ENCODE results near the gene RALB.
"Not testable (repeated sequence)": the region's sequence is repeated elsewhere in the genome, so short reads cannot be mapped to it uniquely, and the experiment has no call there.

RALB gene

DNA sequence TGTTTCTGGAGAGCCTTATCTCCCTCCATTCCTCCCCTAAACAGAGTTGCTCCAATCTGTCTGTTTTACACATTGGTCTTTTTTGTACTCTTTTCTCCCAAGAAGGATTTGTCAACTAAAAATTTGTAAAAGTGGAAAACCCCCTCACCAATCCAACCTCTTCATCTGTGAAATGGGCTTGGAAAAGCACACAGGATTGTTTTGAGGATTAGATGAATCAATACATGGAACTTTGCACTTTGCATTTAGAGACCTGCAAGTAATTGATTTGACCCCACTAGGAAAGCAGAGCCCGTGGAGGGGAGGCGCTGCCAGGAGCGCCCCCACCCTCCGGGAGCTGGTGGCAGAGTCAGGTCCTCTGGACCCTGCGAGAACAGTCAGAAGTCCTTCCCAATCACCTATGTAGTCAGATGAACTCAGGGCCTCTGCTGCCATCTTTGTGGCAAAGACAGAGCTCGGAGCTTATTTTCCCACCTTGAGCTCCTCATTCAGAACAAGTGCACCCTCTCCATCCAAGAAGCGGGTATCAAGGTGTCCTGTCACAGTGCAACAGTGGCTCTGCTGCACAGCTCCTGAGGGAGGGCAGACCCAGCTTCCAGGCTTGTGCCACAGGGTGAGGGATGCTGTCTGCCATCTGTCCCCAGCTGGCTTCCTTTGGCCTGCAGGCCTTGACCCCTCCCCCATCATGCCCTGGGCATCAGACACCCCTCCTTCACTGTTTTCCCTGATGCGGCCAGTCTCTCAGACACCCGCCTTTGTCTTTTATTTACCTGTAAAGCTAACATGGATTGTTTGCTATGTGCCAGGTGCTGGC is 27.7 kb upstream of the RALB start:
- DNase-seq (ENCODE audit: low read depth), result no peak

DNA sequence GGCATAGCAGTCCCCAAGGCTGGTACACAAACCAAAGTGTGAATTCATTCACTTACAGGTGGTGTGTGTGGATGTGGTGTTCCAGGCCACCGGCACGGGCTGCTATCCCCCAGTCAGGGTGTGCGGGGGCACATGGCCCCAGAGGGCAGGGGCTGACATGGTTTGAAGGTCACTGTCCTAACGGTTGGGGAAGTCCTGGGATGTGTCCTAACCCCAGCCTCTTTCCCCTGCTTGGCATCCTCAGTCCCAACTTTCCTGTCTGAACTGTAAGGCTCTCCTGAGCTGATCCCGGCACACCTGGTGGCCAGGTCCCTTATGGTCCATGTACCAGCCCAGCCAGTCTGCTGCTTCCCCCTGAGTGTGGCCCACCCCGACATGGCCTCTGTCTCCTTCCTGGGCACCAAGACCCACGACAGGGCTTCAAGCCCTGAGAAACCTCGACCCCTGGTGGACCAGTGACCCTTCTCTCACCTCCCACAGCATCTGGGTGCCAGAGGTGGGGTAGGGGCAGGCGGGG is 27.0 kb upstream of the RALB start:
- DNase-seq (ENCODE audit: low read depth), result no peak

DNA sequence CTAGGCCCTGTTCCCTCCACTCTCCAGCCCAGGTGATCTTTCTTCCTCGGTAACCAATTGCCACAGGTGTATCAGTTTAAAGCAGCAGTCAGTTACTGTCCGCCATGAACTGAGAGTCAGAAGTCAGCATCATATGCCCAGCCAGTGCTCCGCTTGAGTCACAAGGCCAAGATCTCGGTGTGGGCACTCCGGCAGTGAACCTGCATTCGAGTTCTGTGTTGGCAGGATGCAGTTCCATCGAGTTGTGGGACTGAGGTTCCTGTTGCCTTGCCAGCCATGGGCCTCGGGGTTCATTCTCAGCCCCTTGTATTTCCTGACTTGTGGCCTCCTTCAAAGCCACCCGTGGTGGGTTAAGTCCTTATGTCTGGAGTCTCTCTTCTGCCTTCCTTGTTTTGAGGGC is 26.3 kb upstream of the RALB start:
- DNase-seq (ENCODE audit: low read depth), result no peak

DNA sequence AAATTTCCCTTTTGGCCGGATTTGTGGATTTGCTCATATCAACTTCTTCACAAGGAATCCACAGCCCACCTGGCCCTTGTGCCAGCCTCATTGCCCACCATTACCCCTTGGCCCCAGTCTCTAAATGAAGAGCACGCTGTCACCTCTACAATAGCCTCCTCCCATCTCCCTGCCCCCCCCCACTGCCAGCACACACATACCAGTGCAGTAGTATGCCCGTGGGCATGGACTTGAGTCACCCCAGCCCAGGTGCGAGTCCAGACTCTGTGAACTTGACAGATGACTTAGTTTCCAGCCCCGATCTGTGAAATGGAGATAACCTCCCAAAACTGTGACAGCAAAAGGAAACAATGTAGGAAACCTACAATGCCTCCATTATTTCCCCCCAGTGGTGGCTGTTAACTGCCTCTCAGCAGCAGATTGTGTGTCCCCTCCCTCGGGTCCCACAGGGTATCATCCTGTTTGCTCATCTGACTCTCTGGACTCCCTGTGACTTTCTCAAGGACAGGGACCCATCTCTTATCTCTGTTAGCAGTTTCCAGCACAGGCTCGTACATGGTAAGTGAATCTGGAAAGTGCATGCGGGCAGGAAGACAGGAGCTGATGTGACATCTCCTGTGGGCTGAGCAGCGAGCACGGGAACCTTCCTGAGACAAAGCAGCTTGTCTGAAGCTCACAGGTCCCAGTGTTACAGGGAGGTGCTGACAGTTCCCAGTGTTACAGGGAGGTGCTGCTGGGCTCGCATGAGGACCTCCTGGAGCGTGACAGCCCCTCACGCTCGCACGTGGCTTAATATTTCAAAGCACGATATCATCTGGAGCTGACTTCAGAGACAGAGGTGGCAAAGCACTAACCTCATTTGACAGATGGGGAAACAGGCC is 25.3 kb upstream of the RALB start:
- no peak for DNase-seq (ENCODE audit: low read depth)

DNA sequence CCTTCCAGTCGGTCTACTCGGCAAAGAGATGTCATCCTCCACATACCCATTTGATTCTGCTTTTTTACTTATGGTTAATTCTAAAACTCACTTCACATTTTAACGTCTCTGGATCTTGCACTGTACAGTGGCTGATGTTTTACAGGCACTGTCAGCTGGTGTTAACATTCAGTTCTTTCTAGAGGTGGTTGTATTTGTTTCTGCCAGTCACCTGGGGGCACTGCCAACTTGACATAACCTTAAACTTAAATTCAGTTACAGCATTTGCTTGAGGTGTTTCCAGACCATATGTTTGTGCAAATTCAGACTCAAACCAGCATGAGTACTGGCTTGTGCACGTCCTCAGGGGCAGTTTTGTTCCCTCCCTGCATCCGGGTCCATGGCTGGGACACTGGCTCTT is 24.1 kb upstream of the RALB start:
- DNase-seq (ENCODE audit: low read depth), result no peak

DNA sequence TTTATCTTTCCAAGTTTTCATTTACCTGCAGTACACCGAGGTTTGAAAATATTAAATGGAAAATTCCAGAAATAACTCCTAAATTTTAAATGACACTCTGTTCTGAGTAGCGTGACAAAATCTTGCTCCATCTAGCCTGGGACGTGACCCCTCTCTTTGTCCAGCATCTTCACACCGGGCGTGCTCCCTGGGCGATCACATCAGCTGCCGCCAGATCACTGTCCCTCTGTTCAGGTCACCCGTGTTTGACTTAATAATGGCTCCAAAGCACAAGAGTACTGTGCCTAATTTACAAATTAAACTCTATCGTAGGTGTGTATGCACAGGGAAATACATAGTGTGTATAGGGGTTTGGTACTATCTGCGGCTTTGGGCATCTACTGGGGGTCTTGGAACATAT is 23.3 kb upstream of the RALB start:
- no peak for DNase-seq (ENCODE audit: low read depth)

DNA sequence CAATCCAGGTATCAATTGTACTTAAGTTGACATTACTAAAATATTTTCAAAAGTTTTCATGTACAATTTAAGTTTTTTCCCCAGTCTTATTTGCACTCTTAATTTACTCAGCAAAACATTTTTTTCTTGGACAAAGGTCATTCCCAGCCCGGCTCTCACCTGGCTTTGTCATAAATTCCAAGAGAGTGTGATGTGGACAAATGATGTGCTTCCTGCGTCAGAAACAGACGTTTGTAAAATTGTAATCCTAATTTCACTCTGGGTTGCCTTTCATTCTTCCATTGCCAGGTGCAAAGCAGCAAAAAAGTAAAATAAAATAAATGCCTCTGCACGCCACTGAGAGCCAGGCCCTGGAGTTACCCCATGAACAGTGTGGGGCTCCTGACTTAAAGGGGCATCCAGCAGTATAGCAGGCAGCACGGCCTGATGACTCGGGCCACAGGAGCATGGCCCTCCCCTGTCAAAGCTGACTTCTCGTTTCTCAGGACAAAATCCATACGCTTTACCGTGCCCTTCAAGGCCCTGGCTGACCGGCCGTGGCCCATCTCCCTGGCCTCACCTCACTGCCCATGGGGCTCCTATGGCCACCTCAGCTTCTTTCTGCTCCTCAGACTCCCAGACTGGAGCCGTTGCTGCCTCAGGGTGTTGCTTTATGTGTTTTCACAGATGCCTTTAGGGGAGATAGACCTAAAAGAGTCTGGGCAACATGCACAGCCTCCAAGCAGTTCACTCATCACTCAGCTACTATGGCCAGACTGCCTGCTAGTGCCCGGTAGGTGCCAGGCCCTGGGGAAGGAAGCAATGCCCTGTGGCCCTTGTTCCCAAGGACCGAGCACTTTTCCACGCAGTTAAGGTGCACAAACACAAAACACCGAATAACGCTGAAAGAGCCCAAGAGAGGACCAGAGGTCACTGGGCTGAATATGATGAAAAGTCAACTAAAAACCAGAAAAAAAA is 21.9 kb upstream of the RALB start:
- DNase-seq (ENCODE audit: low read depth), result no peak

DNA sequence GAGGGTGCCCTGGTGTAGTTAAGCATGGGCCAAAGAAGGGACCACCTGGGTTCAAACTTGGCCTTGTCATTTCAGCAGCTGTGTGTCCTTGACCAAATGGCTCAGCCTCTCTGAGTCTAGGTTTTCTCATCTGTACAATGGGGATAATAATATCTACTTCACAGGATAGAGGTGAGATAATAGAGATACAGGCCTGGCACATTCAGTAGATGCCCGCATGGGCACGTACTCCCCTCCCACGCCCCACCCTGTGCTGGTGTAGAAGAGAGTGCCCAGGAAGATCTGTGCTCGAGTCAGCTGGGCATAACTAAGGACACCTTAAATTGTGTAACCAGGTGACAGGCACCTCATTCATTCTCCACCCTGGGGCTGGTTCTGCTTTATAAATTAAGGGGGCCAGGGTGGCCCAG is 21.1 kb upstream of the RALB start:
- no peak for DNase-seq (ENCODE audit: low read depth)

DNA sequence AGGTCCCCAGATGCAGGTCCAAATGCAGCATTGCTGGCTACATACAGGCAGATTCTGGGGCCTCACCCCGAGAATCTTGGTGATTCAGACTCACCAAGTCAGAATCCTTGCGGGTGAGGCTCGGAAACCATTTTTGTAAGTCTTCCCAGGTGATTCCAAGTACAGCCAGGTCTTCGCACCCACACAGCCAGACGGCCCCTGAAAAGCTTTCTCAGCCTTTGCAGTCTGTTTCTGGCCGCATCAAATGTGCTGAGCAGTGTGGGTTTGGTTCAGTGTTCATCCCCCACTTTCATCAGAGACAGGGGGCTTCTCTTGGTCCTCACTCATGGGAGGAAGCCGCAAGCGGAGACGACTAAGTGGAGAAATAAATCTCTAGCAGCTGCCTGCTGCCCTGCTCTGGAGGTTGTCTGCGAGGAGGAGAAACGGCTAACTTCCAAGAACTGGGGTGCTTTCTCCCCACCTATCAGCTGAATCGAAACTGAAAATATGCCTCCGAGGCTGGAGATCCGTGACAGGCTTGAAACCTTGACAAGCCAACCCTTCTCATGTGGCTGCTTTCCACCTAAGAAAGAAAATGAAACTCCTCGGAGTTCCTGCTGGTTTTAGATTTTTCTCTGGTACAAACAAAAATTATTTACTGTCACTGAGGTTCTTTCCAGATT is 20.5 kb upstream of the RALB start:
- peak; percentile 59 for DNase-seq (ENCODE audit: low read depth)

DNA sequence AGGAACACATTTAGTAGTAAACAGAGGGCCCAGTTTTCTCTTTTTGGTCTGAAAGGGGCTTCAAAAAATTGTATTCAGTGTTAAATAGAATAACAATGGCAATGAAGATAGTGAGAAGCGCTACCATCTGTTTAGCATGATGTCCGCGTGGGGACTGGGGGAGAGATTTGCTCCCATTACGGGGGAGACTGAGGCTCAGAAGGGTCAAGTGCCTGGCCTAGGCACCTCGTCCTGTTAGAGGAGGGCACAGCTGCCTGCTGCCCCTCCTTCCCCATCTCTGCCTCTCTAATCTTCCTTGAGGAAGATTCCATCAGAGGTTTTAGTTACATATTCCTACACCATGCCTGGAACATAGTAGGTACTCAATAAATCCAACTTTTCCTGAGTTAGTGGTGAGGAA is 19.4 kb upstream of the RALB start:
- DNase-seq (ENCODE audit: low read depth), result no peak

DNA sequence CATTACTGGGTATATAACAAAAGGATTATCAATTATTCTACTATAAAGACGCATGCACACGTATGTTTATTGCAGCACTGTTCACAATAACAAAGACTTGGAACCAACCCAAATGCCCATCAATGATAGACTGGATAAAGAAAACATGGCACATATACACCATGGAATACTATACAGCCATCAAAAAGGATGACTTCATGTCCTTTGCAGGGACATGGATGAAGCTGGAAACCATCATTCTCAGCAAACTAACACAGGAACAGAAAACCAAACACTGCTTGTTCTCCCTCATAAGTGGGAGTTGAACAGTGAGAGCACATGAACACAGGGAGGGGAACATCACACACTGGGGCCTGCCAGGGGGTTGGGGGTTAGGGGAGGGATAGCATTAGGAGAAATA is 17.5 kb upstream of the RALB start:
- DNase-seq (ENCODE audit: low read depth), result not testable (repeated sequence)

DNA sequence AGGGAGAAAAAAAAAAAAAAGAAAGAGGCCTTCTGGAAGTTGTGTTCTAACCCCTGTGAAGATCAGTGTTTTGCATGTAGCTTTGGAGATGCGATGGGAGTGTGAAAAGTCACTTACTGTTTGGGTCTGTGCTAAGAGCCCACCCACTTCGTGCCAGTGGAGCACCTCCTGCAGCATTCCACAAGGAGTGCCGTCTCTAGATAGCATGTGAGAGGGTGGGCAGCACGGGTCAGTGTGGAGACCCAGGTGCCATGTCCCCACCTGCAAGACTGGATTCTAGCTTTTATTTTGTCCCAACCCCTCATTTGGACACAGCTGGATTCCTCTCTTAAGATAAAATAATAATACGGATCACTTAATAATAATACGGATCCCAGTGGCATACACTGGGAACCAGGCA is 17.0 kb upstream of the RALB start:
- DNase-seq (ENCODE audit: low read depth), result no peak

DNA sequence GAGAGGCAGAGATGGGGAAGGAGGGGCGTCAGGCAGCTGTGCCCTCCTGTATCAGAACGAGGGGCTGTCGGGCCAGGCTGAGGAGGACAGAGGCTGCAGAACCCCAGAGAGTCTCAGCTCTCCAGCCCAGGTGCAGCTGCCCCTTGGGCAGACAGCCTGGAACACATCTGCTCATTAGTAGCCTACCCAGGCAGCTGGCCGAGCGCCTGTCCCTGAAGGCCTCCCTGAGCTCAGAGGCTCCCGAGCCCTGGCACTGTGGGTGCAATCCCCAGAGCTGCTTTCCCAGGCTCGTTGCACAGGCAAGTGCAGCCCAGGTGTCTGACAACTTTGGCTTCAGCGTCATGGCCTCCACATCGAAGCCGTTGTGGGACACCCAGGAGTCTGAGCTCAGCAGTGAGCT is 16.3 kb upstream of the RALB start:
- DNase-seq (ENCODE audit: low read depth), result no peak

DNA sequence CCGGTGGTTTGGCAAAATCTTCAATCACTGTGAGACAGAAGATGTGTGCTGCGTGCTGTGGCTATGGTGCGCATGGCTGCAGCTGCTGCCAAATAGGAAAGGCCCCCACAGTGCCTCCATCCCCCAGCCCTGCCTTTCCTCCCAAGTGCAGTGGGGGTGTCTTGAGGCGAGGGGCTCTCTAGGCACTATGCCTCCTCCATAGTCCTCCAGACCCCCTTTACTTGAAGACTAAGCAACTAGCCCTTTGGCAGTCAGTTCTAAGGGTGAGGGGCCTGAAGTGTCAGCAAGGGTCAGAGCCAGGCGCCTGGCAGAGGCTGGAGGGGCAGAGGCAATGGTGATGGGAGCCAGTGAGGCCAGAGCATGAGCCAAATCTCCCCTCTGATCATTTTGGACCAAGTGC is 15.9 kb upstream of the RALB start:
- DNase-seq (ENCODE audit: low read depth), result no peak

DNA sequence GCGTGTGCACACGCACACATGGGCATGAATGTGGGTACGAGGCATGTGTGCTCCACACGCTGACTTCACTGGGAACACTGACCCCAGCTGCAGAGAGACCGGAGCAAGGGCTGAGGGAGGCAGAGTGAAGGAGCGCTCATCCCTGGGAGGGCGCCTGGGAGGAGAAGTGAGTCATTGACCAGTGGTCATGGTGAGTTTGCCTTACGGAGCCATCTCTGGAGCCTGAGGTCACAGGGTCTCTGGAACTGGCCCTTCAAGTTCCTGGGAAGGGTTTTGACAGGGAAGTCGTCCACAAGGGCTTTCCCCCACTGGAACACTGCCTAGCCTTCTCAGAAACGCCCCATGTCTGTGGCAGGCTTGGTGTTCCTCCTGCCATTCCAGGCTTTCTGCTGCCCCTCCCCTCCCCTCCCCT is 15.2 kb upstream of the RALB start:
- peak; percentile 70 for DNase-seq (ENCODE audit: low read depth)

DNA sequence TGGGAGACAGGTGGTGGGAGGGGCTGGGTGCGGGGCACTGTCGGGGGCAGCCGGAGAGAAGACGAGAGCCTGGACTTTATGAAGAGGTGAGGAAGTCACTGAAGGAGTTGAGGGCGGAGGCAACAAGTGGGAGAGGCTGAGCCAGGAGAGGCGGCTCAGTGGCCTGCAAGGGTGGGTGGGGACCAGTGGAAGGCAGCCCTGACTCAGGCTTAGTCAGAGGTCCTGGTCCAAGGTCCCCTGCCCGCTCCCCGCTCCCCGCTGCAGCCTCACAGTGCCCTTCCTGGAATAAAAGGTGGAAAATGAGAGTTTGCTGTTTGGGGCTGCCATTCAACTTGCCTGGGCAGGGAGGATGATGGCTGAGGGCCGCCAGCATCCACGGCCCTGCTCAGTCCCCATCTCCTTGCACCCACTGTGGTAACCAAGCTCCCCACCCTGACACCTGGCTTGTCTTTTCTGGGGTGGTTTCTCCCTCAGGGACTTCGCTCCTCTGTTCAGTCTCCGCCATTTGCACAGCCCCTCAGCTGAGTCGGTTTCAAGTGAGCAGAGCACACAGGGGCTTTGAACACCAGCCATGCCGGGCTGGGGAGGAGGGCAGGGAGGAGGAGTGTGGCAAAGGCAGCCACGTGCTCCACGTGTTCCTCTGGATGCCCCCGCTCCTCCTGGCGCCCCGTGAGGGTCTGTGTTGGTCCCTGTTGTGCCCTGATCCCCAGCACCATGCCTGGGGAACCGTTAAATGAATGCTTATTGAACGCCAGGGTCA is 13.7 kb upstream of the RALB start:
- peak; percentile 67 for DNase-seq (ENCODE audit: low read depth)

DNA sequence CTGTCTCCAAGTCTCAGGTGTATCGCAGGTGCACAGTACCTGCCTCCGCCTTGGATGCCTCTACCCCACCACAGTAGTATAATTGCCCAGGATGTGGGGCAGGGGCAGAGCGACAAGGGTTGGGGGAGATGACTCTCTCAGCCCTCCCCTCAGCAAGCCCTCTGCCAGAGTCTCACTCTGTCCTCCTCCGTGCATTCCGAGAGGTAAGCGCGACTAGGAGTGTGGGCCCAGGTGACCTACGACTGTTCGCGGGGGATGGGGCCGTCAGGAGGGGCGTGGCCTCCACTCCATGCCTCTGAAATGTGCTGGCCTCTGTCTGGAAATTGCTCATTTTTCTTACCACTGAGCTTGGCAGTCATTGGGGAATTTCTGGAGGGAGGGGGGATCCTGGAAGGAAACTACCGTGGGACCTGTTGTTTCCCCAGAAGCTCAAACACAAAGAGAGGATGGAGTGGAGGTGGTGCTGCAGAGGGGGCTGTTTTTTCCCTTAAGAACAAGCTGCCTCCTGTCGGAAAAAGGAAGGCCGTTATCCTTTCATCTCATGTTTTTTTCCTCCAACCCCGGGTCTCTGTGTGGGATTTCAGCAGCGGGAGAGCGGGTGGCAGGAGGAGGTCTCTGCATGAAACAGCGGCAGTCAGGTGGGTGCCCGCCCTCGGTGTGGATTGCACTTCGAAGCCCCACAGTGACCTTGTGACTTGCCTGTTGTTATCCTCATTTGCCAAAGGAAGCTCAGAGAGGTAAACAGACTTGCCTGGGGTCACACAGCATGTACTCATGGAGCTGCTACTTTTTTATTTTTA is 13.0 kb upstream of the RALB start:
- peak; percentile 90 for DNase-seq (ENCODE audit: low read depth)

DNA sequence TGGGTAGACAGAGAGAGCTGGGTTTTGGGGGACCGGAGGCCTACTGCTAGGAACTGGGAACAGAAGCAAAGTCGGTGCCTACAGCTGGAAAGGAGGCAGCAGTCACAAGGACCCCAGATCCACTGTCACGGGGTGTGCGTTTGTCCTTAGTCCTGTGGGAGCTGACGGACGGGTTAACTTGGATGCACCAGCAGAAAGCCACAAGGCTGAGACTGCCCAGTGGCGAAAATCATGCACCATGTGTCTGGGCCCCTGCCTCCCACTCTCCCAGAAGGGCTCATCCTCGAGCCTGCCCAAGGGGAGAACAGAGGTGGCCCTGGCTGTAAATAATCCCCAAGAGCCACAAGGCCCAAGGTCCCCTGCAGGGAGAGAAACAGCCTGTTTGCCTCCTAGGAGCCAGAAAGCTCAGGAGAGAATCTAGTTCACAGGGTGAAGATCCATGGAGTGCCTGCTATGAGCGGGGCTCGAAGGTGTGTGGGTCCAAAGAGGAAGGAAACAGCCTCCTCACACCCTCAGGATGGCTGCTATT is 11.7 kb upstream of the RALB start:
- DNase-seq (ENCODE audit: low read depth), result no peak

DNA sequence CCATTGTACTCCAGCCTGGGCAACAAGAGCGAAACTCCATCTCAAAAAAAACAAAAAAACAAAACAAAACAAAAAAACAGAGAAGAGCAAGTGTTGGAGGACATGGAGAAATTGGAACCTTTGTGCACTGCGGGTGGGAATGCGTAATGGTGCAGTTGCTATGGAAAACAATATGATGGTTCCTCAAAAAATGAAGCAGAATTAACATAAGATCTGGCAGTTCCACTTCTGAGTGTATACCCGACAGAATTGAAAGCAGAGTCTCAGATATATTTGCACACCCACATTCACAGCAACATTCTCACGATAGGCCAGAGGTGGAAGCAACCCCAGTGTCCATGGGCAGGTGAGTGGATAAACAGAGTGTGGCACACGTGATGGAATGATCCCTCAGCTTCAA is 11.0 kb upstream of the RALB start:
- no peak for DNase-seq (ENCODE audit: low read depth)

DNA sequence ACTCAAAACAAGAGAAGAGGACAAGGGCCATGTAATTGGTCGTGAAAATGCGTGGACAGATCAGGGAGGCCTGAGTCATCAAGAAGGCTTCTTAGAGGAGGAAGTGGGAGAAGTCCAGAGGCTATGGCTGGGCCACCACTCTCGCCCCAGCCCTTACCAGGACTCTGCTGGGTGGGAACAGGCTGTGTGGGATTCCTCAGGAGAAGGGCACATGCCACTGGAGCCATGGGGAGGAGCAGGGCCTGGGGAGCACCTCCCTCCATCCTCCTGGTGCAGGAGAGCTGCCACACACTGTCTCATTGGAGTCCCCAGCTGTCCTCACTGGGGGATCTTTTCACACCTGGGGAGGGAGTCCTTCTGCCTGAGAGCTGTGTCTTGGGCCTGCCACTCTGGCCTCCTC is 9.4 kb upstream of the RALB start:
- peak; percentile 54 for DNase-seq (ENCODE audit: low read depth)

All from iris pigment epithelial cell (primary cell).